Stimulated activated CD4-positive, alpha-beta T cell treated with anti-CD3 and anti-CD28 coated beads, Interleukin-4, amount 100 ng/mL, for 4 hours (primary cell): ENCODE measurements around the gene TSPAN31.

ENCODE experiments used
- DNase-seq, 2 experiments: peaks; one replicate each; pipeline ENCODE4 v3.0.0-alpha.2; 2020

The TSPAN31 gene

GRCh38 chr12:57736741-57737466 is 7.9 kb upstream of the TSPAN31 start:
- DNase-seq, result no peak

- no peak for DNase-seq
Observed at GRCh38 chr12:57737467-57738460, 7.1 kb upstream of the TSPAN31 start.

GRCh38 chr12:57738661-57739237 is 6.1 kb upstream of the TSPAN31 start, which contains the start of gene AGAP2:
TSS of gene AGAP2 (minus strand) at chr12:57738742. CDS start at chr12:57738246, 496 bp downstream.
- DNase-seq, result no peak

- no peak for DNase-seq
Observed at GRCh38 chr12:57739387-57739786, 5.5 kb upstream of the TSPAN31 start.

GRCh38 chr12:57739914-57740538 is 4.8 kb upstream of the TSPAN31 start:
- DNase-seq, result no peak

GRCh38 chr12:57740656-57741412 is 4.0 kb upstream of the TSPAN31 start:
- peak; percentile 50 to 79 for DNase-seq

- no peak for DNase-seq
Observed at GRCh38 chr12:57741413-57741789, 3.4 kb upstream of the TSPAN31 start.

- peak; percentile 67 to 78 for DNase-seq
Observed at GRCh38 chr12:57741844-57742738, 2.7 kb upstream of the TSPAN31 start.

- DNase-seq, result no peak
Observed at GRCh38 chr12:57743769-57744168, 1.1 kb upstream of the TSPAN31 start.

- peak; percentile 63 to 68 for DNase-seq
Observed at GRCh38 chr12:57744194-57744776, 554 bp upstream of the TSPAN31 start.

- no peak for DNase-seq
Observed at GRCh38 chr12:57745485-57745881, 644 bp downstream of the TSPAN31 start.

- DNase-seq, result no peak
Observed at GRCh38 chr12:57746025-57746424, 1.2 kb downstream of the TSPAN31 start.

- no peak for DNase-seq
Observed at GRCh38 chr12:57749061-57749460, 4.2 kb downstream of the TSPAN31 start.

GRCh38 chr12:57750561-57751431 is 6.0 kb downstream of the TSPAN31 start:
- DNase-seq, result no peak

GRCh38 chr12:57751432-57751787 is 6.6 kb downstream of the TSPAN31 start:
- DNase-seq, result no peak

- peak; percentile 97 to 99 for DNase-seq
Observed at GRCh38 chr12:57751788-57752667, 7.2 kb downstream of the TSPAN31 start, which contains the start of gene CDK4. TSS of gene CDK4 (minus strand) at chr12:57752310. CDS start at chr12:57751717, 593 bp downstream.

- no peak for DNase-seq
Observed at GRCh38 chr12:57752668-57753000, 7.8 kb downstream of the TSPAN31 start.

- DNase-seq, result no peak
Observed at GRCh38 chr12:57753756-57754337, 9.0 kb downstream of the TSPAN31 start.
